HG02885 (cell line): ENCODE results near the gene GFPT2.

Experiments
- ATAC-seq: cut with Tn5 transposase; IDR thresholded peaks from one replicate; pipeline ENCODE4 v1.9.1; 2021; ENCODE audit warnings: mild to moderate bottlenecking; ENCODE audit not compliant: unreplicated experiment, poor library complexity

GFPT2 gene

GRCh38 chr5:180353048-180353979 is at the start of gene GFPT2:
Gene GFPT2 (minus strand): TSS chr5:180353336. CDS start chr5:180353217, 119 bp downstream.
- peak; percentile 73 for ATAC-seq

DNA sequence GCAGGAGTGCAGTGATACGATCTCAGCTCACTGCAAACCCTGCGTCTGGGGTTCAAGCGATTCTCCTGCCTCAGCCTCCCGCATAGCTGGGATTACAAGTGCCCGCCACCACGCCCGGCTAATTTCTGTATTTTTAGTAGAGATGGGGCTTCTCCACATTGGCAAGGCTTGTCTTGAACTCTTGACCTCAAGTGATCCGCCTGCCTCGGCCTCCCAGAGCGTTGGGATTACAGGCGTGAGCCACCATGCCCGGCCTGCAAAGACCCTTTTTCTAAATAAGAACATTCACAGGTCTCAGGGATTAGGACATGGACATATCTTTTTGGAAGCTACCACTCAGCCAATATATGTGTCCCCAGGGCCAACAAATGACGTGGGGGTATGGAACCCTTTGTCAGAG is 49.6 kb upstream of the GFPT2 start:
- no peak for ATAC-seq

- ATAC-seq = no peak
Observed at GRCh38 chr5:180401229-180401907, 48.2 kb upstream of the GFPT2 start.

DNA sequence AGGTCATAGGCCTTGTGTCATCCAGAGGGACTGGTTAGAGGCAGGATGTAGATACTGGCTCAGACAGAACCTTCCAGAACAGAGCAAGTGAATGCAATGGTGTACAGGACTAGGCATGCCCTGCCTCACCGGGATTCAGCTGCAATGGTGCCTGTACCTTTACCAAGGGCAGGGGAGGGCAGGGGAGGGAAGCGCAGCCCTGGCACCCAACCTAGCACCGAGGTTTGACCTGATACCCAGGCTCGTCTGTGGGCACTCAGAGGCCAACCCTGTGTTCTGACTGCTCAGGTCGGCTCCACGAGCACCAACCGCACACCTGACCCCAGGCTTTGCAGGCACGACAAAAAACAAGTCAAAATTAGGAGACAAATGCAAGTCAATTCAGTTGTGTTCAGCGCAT is 47.3 kb upstream of the GFPT2 start:
- ATAC-seq = no peak

- no peak for ATAC-seq
Observed at GRCh38 chr5:180399401-180400215, 46.5 kb upstream of the GFPT2 start.

DNA sequence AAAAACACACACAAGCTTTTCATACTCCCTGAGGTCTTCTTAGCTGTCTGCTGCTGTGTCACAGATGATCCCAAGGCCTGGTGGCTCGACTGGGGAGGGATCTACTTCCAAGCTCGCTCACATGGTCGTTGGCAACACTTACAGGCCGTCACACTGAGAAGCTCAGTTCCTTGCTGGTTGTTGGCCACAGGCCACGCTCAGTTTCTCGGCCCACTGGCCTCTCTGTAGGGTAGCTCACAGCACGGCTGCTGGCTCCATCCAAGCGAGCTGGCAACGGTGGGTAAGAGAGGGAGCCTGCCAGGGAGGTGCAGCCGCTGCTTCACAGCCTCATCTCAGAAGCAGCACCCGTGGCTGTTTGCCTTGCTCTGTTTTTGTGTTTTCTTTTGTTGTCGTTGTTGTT is 43.8 kb upstream of the GFPT2 start:
- ATAC-seq = no peak

DNA sequence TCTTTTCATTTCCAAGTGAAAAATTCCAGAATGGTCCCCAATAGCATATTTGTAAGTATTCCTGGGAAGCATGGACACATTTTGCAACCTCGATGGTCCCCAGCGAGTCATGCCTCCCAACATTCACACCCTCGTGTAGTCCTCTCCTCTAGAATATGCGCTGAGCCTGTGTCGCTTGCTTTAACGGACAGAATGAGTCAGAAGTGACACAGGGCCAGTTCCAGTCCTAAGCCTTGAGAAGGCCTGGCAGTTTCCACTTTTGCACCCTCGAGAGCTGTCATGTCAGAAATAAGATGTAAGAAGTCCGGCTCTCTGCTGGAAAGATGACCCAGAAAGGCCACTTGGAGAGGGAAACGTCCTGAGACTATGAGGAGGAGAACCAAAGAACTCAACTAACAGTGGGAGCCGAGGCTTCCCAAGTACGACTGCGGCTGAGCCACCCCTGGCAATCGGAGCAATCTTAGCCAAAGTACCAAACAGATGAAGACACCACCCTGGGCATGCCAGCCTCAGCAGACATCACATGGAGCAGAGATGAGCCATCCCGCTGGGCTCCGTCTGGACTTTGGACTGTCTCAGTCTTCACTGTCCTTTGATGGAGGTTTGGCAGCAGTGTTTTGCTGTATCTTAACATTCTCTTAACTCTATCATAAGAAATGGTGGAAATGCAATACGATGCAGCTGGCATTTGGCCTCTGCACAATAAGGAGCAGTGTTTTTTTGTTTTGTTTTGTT is 42.6 kb upstream of the GFPT2 start:
- no peak for ATAC-seq

DNA sequence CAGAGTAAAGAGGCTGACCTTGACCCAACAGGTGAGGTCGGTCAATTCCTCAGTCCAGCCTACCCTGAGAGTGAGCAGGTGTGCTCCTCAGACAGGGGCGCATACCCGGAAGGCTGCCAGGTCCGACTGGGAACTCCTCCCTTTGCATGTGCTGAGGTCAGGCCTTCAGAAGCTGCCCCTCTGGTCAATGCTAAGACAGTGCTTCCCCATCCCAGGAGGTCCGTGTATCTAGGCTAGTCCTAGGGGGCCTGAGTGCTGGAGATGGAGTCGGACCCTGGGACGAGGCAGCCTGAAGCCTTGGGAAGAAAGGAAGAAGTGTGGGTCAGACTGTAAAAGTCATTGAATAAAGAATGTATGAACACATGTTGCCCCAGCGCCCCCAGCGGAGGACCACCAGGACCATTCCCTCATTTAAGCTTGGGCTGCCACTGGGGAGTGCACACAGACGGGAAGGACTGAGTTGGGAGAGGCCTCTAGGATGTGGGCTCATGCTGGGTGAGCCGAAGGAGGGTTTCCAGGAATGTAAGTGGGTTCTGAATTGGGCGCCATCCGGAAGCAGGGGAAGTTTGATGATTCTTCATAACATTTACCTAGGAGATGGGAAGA is 41.0 kb upstream of the GFPT2 start:
- no peak for ATAC-seq

DNA sequence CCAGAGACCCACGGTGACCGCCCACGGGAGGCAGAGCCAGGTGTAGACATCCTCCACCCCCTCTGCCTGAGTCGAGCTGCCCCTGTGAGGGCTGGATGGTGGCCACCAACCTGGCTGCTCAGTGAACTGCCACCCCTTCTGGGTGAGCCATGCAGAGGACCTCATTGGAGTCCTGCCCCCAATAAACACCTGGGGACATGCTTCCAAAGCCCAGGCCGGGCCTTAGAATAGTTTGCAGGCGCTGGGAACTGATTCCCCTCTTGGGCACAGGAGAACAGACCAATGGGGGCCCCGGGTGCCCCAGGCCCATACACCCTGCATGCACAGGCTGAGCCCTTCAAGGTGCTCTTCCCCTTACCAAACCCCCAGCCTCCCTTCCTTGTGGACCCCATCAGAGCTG is 38.1 kb upstream of the GFPT2 start:
- ATAC-seq = no peak

DNA sequence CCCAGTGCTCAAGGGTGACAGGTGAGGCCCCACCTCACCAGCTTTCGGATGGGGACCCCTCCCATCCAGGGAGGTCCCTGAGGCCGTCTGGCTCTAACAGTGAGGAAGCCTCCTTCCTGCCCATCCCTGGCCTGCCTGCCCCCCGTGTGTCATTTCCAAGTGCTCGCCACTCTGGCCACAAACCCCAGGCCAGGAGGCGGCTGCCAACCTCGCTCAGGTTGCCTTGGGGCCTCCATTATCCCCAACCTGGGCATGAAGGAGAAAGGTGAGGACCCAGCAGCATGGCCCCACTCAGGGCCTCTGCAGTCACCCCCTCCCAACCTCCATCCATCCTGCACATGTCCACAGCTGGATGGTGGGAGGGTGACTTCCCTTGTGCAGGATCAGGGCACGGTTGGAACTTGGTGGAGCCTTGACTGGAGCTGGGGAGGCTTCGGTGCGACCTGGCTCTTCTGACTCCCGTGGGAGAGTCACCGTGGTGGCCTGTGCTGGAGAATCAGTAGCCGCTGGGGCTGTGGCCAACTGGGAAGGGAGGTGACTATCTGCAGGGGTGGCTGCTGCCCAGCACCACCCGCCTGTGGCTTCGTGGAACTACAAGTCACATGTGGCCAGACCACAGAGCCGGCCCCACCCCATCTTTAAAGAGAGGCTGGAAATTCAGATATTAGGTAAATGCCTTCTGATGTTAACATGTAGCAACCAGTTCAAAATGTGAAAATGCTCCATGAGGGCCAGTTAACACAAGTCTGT is 37.5 kb upstream of the GFPT2 start:
- ATAC-seq = no peak

GRCh38 chr5:180389252-180390101 is 36.3 kb upstream of the GFPT2 start:
- ATAC-seq = no peak

DNA sequence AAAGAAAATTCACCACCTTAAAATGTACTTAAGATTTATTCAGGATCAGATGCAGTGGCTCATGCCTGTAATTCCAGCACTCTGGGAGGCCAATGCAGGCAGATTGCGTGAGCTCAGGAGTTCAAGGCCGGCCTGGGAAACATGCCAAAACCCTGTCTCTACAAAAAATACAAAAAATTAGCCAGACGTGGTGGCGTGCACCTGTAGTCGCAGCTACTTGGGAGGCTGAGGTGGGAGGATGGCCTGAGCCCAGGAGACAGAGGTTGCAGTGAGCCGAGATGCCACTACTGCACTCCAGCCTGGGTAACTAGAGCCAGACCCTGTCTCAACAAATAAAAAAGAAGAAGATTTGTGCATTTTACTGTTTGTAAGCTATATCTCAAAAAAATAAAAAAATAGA is 34.7 kb upstream of the GFPT2 start:
- ATAC-seq = no peak

GRCh38 chr5:180382926-180383325 is 29.8 kb upstream of the GFPT2 start:
- no peak for ATAC-seq

DNA sequence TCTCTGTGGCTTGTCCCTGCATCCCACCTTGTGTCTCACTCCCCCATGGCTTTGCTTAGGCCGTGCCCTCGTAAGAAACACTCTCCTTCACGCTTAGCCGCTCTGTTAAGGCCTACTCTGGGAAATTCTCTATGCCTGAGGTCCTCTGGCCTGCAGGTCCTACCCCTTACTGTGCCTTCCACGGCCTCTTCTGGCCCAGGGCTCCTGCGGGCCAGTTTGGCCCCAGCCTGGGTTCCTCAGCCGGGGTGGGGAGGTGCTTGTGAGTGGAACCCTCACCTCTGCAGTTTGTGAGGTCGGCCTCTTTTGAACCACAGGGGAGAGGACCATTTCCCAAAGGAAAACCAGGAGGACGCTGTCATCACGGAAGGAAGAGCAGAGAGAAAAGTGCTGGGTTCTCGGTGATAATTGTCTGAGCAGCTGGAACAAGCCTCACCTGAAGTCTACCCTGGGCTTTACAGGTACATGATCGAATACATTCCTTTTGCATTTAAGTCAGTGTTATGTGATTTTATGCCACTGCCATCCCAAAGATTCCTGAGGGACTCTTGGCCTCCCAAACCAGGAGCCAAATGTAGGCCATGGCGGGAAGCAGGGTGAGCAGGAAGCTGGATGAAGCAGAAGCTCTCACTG is 28.8 kb upstream of the GFPT2 start:
- no peak for ATAC-seq

DNA sequence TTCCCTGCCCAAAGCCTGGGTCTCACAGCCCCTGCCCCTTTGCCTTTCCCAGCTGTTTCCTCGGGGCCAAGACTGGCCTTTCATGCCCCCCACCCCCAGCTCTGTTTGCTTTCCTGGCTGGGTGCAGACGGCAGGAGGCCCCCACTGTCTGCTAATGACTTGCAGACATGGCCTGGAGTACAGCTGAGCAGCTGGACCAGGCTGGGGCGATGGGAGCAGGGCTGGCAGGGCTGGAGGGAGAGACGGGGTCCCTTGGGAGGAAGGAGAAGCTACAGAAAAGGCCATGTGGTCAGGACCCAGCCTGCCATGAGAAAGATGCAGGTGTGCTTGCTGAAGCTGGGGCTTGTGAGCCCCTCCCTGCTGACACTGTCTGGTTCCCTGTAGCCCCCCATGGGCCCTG is 28.3 kb upstream of the GFPT2 start:
- no peak for ATAC-seq

DNA sequence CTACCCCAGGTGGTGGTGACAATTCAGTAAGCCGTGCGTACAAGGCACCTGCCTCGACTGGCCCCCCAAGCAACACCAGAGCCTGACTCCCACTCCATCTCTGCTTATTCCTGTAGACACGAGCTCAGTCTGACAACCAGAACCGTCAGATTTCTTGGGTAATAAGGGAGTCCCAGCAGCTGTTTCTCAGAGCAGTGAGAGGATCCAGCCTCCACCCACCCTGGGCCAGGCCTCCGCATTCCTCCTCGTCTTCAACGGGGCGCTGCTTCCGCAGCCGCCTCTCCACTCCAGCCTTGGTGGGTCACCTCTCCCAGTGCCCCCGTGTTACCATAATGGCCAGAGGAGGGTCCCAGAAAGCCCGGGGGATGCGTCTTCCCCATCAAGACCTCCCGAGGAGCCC is 27.7 kb upstream of the GFPT2 start:
- no peak for ATAC-seq

GRCh38 chr5:180380441-180380840 is 27.3 kb upstream of the GFPT2 start:
- ATAC-seq = no peak
